Measurements from ENCODE around the gene USP3.

Gene USP3

GRCh38 chr15:63504979-63505841, 817 bp downstream of the USP3 start:
- in situ Hi-C loops (cut with HindIII; ENCODE audit: low sequenced_read_pairs), result no loop called here
- peak; percentile 58 for DNase-seq (ENCODE audit: low read depth, low spot score)
- peak; percentile 23 for TF ChIP-seq CTCF (IDR thresholded peaks at IDR 0.05; ENCODE audit: low read depth, low read length)
- H3K4me3 ChIP-seq (ENCODE audit: low read depth, low read length), result peak overlapping the region; percentile 82

- no peak for TF ChIP-seq CTCF (IDR thresholded peaks at IDR 0.05; ENCODE audit: low read depth, low read length)
- in situ Hi-C loops (cut with HindIII; ENCODE audit: low sequenced_read_pairs), result no loop called here
- DNase-seq (ENCODE audit: low read depth, low spot score), result no peak
- peak overlapping the region; percentile 82 for H3K4me3 ChIP-seq (ENCODE audit: low read depth, low read length)
These were observed 1.4 kb downstream of the USP3 start for GRCh38 chr15:63505842-63506222.

GRCh38 chr15:63506537-63507035, 2.2 kb downstream of the USP3 start:
- no peak overlapping the region for H3K4me3 ChIP-seq (ENCODE audit: low read depth, low read length)

GRCh38 chr15:63507878-63508818, 3.8 kb downstream of the USP3 start:
- in situ Hi-C loops (cut with HindIII; ENCODE audit: low sequenced_read_pairs), result no loop called here
- TF ChIP-seq CTCF (IDR thresholded peaks at IDR 0.05; ENCODE audit: low read depth, low read length), result no peak
- no peak overlapping the region for H3K4me3 ChIP-seq (ENCODE audit: low read depth, low read length)
- DNase-seq (ENCODE audit: low read depth, low spot score), result no peak

More at GRCh38 chr15:63506537-63507035, 2.2 kb downstream of the USP3 start:
- TF ChIP-seq CTCF (IDR thresholded peaks at IDR 0.05; ENCODE audit: low read depth, low read length), result no peak
- DNase-seq (ENCODE audit: low read depth, low spot score), result no peak
- in situ Hi-C loops (cut with HindIII; ENCODE audit: low sequenced_read_pairs), result no loop called here

GRCh38 chr15:63509056-63509954, 4.9 kb downstream of the USP3 start:
- H3K4me3 ChIP-seq (ENCODE audit: low read depth, low read length), result no peak overlapping the region
- in situ Hi-C loops (cut with HindIII; ENCODE audit: low sequenced_read_pairs), result no loop called here
- no peak for DNase-seq (ENCODE audit: low read depth, low spot score)
- TF ChIP-seq CTCF (IDR thresholded peaks at IDR 0.05; ENCODE audit: low read depth, low read length), result no peak

All from astrocyte of the spinal cord (primary cell).